GM12873 (cell line): ENCODE data around the gene OR8J1.

Experiments
- CTCF ChIP-seq: IDR thresholded peaks from 2 replicates; pipeline ENCODE4 v1.5.1; 2012; ENCODE audit warnings: low read depth, mild to moderate bottlenecking, moderate library complexity, low read length, control low read depth; ENCODE audit not compliant: insufficient read depth; ENCODE audit errors: missing control alignments

Gene OR8J1

GRCh38 chr11:56353991-56354390 lies at the start of gene OR8J1:
TSS of gene OR8J1 (plus strand) at chr11:56354291. CDS start at chr11:56360247, 5,956 bp downstream.
- TF ChIP-seq CTCF: no peak

- TF ChIP-seq CTCF: no peak
These were observed 46.3 kb upstream of the OR8J1 start for GRCh38 chr11:56307836-56308235.

GRCh38 chr11:56314844-56315243 lies 39.2 kb upstream of the OR8J1 start, which contains the start of gene OR8K3:
TSS of gene OR8K3 (plus strand) at chr11:56315144. CDS start at chr11:56318307, 3,163 bp downstream.
- TF ChIP-seq CTCF: no peak

GRCh38 chr11:56331861-56332491 lies 22.1 kb upstream of the OR8J1 start:
- TF ChIP-seq CTCF: no peak

- no peak for TF ChIP-seq CTCF
These were observed 20.9 kb upstream of the OR8J1 start for GRCh38 chr11:56333156-56333555.

- TF ChIP-seq CTCF: no peak
These were observed 13.8 kb upstream of the OR8J1 start for GRCh38 chr11:56340289-56340688.

- no peak for TF ChIP-seq CTCF
These were observed 8.4 kb upstream of the OR8J1 start, which contains the start of gene OR8K1 for GRCh38 chr11:56345739-56346138. TSS of gene OR8K1 (plus strand) at chr11:56346039. CDS start at chr11:56346039, 0 bp downstream.
